ENCODE measurements around the gene TRMT61A.

The TRMT61A gene

GRCh38 chr14:103528587-103529382, at the start of gene TRMT61A:
Gene TRMT61A (plus strand): TSS chr14:103529196. CDS start chr14:103529979, 783 bp downstream.
- DNase-seq, result peak; percentile 72 to 79

DNA sequence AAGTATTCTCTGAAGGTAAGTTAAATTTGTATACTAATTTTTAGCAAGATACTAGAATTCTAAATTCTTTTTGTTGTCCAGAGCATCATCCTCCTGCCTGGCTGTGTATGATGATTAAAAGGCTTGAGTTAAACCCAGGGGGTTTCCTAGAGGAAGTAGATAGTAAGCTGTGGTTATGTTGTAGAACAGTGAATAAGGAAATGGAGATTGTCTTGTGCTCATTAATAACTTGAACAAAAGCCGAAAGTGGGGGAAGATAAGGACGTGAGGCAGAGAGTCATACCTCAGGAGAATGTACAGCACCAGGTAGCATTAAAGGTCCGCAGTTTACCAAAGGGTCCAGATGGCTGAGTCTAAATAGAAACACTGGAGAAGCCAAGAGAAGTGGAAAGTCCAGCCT, 48.4 kb upstream of the TRMT61A start:
- peak; percentile 73 to 80 for DNase-seq

GRCh38 chr14:103483600-103483999, 45.4 kb upstream of the TRMT61A start:
- DNase-seq, result no peak

DNA sequence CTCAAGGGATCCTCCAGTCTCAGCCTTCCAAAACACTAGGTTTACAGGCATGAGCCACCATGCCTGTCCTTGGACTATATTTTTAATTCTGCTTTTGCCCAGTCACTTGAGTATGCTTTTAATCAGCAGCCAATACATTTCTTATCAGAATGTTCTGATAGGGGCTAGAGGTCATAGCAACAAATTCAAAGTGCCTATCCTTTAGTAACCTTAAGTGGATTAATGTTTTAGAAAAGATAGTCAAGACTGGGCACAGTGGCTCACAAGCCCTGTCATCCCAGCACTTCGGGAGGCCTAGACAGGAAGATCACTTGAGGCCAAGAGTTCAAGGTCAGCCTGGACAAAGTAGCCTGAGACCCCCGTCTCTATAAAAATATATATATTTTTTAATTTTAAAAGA, 43.5 kb upstream of the TRMT61A start:
- no peak for DNase-seq

- DNase-seq, result no peak
Observed at GRCh38 chr14:103488071-103488470, 40.9 kb upstream of the TRMT61A start.

DNA sequence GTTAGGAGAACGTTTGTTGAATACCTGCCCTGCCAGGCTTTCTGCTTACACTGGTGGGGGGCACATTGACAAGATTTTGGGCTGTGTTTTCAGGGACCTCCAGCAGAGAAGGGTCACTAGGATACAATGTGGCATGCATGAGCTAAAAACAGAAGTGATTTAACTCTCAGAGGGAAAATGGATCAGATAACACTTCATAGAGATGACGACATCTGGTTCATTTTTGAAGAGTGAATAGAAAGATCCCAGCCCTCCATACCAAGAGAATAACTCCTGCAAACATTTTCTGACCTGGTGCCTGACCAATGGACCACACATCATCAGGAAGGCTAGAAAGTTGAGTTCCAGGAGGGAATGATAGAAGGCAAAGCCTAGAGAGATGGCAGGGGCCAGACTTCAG, 40.0 kb upstream of the TRMT61A start:
- DNase-seq, result no peak

- no peak for DNase-seq
Observed at GRCh38 chr14:103489621-103490020, 39.4 kb upstream of the TRMT61A start.

DNA sequence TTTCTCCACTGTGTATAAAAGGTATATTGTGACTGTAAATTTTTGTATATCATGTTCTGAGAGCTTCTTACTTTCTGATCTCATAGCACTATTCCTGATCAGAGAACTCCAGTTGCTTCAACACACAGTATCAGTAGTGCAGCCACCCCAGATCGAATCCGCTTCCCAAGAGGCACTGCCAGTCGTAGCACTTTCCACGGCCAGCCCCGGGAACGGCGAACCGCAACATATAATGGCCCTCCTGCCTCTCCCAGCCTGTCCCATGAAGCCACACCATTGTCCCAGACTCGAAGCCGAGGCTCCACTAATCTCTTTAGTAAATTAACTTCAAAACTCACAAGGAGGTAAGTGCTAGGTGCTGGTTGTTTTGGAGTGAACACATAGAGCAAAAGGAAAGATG, 37.3 kb upstream of the TRMT61A start:
- no peak for DNase-seq

DNA sequence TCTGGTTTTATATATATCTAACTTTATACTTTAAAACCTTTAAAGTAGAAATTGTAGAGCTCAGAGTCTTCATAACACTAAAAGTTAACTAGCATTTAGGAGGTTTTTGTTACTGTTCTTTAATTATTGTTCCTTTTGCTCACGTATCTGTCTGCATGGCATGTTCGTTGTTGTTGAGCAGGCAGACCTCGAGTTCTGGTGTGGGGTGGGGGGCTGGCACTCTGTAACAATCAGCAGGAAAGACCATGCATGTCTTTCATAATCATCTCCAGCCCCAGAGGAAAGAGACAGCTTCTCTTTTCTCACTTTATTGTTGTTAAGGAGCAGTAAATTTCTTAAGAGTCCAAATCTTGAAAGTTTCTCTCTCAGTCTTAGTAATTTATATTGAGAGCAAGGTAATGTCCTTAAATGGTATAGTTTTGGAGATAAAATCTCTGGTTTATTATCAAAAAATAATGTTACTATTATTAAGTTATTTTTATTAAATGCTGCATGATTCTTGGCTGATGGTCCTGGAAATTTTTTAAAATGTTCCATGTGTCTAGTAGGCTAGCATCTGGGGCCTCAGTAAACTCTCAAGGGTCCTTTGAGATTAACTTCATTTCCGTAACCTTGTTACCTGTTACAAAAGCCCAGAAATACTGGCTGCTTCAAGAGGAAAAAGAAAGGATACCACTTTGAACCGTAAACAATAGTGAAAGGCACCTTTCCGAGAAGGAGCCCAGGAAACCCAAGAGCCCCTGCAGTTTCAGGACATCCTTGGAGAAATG, 36.7 kb upstream of the TRMT61A start:
- DNase-seq, result peak; percentile 3 to 11

DNA sequence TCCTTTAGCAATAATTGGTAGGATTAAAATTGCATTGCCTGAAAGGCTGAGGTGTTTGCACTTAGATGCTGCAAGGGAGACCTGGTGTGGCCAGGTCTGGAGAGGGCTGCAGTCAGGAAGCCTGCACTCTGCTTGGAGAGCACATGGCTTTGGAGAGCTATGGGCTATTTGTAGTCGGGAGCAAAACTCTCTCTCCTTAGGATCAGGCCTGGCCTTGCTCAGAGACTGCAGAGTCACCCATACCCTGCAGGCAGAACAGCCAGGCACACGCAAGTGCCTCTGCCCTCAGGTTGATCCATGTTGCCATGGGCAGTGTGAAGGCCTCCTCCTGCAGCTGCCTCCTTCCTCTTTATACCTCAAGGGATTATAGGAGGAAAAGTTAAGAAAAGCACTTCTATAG, 33.1 kb upstream of the TRMT61A start:
- no peak for DNase-seq

DNA sequence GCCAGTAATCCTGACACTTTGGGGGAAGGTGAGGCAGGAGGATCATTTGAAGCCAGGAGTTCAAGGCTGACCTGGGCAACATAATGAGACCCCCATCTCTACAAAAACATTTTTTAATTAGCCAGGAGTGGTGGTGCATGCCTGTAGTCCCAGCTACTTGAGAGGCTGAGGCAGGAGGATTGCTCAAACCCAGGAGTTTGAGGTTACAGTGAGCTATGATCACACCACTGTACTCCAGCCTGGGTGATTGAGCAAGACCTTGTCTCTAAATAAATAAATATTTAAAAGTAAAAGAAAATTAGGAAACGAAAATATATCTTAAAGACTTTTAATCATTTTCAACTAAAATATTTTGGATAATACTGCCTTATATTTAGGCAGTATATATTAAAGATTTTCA, 32.2 kb upstream of the TRMT61A start:
- no peak for DNase-seq

- no peak for DNase-seq
Observed at GRCh38 chr14:103499709-103500108, 29.3 kb upstream of the TRMT61A start.

DNA sequence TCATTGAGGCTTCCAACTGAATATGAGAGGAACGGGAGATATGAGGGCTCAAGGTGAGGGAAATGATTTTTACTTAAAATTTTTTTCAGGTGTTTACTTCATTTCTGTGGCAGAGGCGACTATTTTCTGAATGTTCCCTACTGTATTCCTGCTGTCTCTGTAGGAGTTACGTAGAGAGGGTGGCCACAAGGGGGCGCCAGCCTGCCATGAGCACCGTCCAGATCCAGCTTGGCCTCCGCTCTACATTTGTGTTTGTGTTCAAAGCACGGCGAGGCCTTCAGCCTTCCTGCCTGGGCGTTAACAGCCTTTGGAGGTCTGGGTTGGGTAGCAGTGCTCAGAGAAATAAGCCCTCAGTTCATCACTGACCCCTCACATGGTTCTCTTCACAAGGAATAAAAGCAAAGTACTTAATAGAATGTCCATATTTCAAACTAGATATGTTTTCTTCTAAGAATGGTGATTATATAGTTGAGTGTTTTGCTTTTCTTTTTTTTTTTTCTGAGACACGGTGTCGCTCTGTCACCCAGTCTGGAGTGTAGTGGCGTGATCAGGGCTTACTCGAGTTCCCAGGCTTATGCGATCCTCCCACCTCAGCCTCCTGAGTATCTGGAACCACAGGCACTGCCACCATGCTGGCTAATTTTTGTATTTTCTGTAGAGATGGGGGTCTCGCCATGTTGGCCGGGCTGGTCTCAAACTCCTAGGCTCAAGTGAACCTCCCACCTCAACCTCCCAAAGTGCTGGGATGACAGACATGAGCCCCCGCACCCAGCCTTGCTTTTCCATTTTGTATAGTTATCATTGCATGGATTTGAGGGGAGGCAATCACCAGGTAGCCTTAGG, 28.6 kb upstream of the TRMT61A start:
- peak; percentile 92 for DNase-seq

GRCh38 chr14:103501041-103501870, 27.7 kb upstream of the TRMT61A start:
- DNase-seq, result no peak

DNA sequence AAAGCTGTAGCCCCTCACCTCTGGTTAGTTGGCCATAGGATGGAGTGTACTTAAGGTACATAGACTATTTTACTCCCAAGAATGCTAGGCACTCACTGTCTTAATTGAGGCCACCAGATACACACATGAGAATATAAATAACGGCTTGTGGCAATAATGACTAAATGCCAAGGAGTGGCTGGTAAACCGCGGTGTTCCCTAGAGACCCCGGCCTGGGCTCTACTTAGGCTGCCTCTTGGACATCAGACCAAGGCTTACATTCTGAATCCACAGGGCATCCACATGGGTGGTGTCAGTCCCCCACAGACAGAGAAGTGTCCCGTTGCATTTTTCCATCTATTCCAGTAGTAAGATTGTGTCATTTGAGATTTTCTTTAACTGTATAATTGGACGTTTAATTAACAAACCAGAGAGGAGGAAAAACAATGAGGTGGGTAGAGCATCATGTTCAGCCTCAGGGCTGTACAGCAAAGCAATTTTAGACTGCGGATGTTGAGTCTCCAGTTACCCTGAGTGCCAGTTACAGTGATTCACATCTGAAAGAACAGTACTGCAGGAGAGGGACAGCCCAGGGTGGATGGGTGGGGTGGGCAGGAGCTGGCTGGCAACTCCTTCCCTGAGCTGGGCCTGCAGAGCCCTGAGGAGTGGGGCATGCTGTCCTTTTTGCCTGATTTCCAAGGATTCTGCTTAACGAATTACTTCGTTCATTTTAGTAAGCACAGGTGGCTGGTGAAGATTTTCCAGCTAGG, 26.9 kb upstream of the TRMT61A start:
- DNase-seq, result no peak

GRCh38 chr14:103502877-103503276, 26.1 kb upstream of the TRMT61A start:
- no peak for DNase-seq

GRCh38 chr14:103503296-103503695, 25.7 kb upstream of the TRMT61A start:
- no peak for DNase-seq

- peak in 1 of 2 experiments; percentile 10 for DNase-seq
Observed at GRCh38 chr14:103504991-103505565, 23.9 kb upstream of the TRMT61A start.

- DNase-seq, result no peak
Observed at GRCh38 chr14:103507751-103508150, 21.2 kb upstream of the TRMT61A start.

DNA sequence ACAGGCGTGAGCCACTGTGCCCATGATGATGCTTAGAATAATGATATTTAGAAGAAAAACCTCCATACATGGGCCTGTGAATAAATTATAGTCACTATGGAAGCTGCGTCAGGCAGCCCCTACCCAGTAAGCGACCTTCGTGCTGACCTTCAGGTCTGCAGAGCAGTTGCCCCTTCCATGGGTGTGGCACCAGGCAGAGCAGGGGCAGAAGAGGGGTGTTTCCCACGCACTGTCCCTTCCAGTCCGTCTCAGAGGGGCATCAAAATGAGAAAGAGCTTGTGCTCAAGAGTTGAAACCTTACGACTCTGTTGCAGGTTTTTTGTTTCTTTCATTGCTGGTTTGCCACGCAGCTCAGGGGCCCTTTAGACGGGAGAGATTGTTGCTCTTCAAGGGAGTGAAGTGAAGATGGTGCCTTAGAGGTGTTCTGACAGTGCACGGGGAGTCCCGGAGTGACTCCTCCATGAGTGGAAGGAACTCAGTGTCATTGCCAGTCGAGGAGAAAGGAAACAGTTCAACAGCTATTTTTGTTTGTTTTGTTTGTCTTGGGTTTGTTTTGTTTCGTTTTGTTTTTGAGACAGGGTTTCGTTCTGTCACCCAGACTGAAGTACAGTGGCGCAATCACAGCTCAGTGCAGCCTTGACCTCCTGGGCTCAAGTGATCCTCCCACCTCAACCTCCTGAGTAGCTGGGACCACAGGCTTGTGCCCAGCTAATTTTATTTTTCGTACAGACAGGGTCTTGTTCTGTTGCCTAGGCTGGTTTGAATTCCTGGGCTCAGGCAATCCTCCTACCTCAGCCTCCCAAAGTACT, 20.3 kb upstream of the TRMT61A start:
- DNase-seq, result no peak

Data from Kasumi-1 (cell line).